OCI-LY1 (cell line): Measurements from ENCODE around the gene DENND6A.

Experiments
- H2AFZ ChIP-seq: fragments of 200-600 bp; sonication (generic), shearing (Covaris generic); 2 replicates; pipeline ENCODE4 v1.6.0; 2014; ENCODE audit warnings: antibody characterized with exemption, mild to moderate bottlenecking, low read length
- H3F3A ChIP-seq: fragments of 200-600 bp; sonication (generic), shearing (Covaris generic); 2 replicates; pipeline ENCODE4 v1.6.0; 2014; ENCODE audit warnings: mild to moderate bottlenecking, antibody characterized with exemption, low read length, moderate library complexity; ENCODE audit not compliant: insufficient read depth
- H3K27ac ChIP-seq: fragments of 200-600 bp; sonication (generic); 2 replicates; pipeline ENCODE4 v1.5.1; 2014; ENCODE audit warnings: low read length, mixed run types, mild to moderate bottlenecking, low read depth; ENCODE audit not compliant: poor library complexity, severe bottlenecking
- H3K27me3 ChIP-seq: fragments of 200-600 bp; sonication (generic); 2 replicates; pipeline ENCODE4 v1.6.0; 2014; ENCODE audit warnings: antibody characterized with exemption, mild to moderate bottlenecking, low read length, moderate library complexity; ENCODE audit not compliant: insufficient read depth
- H3K36me3 ChIP-seq: fragments of 200-600 bp; sonication (generic); 2 replicates; pipeline ENCODE4 v1.6.1; 2014; ENCODE audit warnings: mild to moderate bottlenecking, antibody characterized with exemption, low read length, moderate library complexity, mixed read lengths; ENCODE audit not compliant: insufficient read depth
- H3K4me1 ChIP-seq: fragments of 200-600 bp; sonication (generic); 2 replicates; pipeline ENCODE4 v1.5.1; 2014; ENCODE audit warnings: mild to moderate bottlenecking, low read length, moderate library complexity; ENCODE audit not compliant: insufficient read depth, severe bottlenecking
- H3K4me2 ChIP-seq: fragments of 200-600 bp; sonication (generic), shearing (Covaris generic); 2 replicates; pipeline ENCODE4 v1.6.1; 2014; ENCODE audit warnings: low read length
- H3K4me3 ChIP-seq: fragments of 200-600 bp; sonication (generic); 2 replicates; pipeline ENCODE4 v1.5.1; 2014; ENCODE audit warnings: low read length, low read depth, mild to moderate bottlenecking, mixed read lengths; ENCODE audit not compliant: poor library complexity, severe bottlenecking
- H3K79me2 ChIP-seq: fragments of 200-600 bp; shearing (Covaris generic); 2 replicates; pipeline ENCODE4 v1.6.1; 2016; ENCODE audit warnings: mixed run types, low read length, mixed read lengths; ENCODE audit not compliant: insufficient read depth
- H3K9ac ChIP-seq: fragments of 200-600 bp; sonication (generic), shearing (Covaris generic); 2 replicates; pipeline ENCODE4 v1.6.1; 2014; ENCODE audit warnings: mild to moderate bottlenecking, low read length, mixed read lengths
- H3K9me2 ChIP-seq: fragments of 200-600 bp; sonication (generic), shearing (Covaris generic); 2 replicates; pipeline ENCODE4 v1.6.1; 2014; ENCODE audit warnings: low read depth, mild to moderate bottlenecking, low read length, mixed read lengths
- H3K9me3 ChIP-seq: fragments of 200-600 bp; shearing (Covaris generic); 2 replicates; pipeline ENCODE4 v1.6.1; 2014; ENCODE audit warnings: low read length, mixed read lengths
- H4K20me1 ChIP-seq: fragments of 200-600 bp; sonication (generic), shearing (Covaris generic); 2 replicates; pipeline ENCODE4 v1.6.0; 2016; ENCODE audit warnings: mild to moderate bottlenecking, low read length; ENCODE audit not compliant: insufficient read depth
- EZH2 ChIP-seq: fragments of 200-600 bp; sonication (generic), shearing (Covaris generic); IDR thresholded peaks from 2 replicates; pipeline ENCODE4 v1.8.0; 2017; ENCODE audit warnings: borderline replicate concordance, mixed run types, mild to moderate bottlenecking, antibody characterized with exemption, low read length, moderate library complexity, mixed read lengths
- TF ChIP-seq, protein P1 (sequence below): fragments of 200-600 bp; sonication (generic), shearing (Covaris generic); IDR thresholded peaks from 2 replicates; pipeline ENCODE4 v1.5.1; 2017; ENCODE audit warnings: mild to moderate bottlenecking, antibody characterized with exemption, low read length, moderate library complexity, mixed read lengths

Gene DENND6A

DNA sequence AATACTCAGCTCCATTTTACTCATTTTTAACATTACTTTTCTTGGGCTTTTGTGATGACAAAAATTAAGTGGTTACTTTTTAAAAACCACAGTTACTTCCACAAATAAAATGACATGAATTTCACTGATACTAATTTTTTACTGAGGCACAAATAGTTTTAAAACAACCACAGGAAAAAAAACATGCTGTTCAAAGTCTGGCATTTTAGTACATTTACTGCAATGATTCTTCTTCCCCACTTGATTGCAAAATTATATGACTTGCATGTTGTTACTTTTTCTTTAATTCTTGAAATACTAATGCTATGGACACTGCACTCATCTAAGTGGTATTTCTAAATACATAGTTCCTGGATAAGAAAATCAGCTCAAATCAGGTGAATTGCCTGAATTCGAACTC lies 38.4 kb upstream of the DENND6A start:
- H3K9me3 ChIP-seq, result no peaks in the 10 kb centered on the region
- H3K4me2 ChIP-seq, result no peak overlapping the region
- H4K20me1 ChIP-seq, result no peaks in the 10 kb centered on the region
- H3F3A ChIP-seq, result no peaks in the 10 kb centered on the region
- no peak overlapping the region for H3K4me3 ChIP-seq
- H3K4me1 ChIP-seq, result no peaks in the 10 kb centered on the region
- H2AFZ ChIP-seq, result no peak overlapping the region
- no peak overlapping the region for H3K27ac ChIP-seq
- H3K9me2 ChIP-seq, result no peaks in the 10 kb centered on the region
- H3K79me2 ChIP-seq, result no peaks in the 10 kb centered on the region
- no peaks in the 10 kb centered on the region for H3K36me3 ChIP-seq
- TF ChIP-seq, protein P1, sequence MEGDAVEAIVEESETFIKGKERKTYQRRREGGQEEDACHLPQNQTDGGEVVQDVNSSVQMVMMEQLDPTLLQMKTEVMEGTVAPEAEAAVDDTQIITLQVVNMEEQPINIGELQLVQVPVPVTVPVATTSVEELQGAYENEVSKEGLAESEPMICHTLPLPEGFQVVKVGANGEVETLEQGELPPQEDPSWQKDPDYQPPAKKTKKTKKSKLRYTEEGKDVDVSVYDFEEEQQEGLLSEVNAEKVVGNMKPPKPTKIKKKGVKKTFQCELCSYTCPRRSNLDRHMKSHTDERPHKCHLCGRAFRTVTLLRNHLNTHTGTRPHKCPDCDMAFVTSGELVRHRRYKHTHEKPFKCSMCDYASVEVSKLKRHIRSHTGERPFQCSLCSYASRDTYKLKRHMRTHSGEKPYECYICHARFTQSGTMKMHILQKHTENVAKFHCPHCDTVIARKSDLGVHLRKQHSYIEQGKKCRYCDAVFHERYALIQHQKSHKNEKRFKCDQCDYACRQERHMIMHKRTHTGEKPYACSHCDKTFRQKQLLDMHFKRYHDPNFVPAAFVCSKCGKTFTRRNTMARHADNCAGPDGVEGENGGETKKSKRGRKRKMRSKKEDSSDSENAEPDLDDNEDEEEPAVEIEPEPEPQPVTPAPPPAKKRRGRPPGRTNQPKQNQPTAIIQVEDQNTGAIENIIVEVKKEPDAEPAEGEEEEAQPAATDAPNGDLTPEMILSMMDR, result no peak
- no peak for TF ChIP-seq EZH2
- no peaks in the 10 kb centered on the region for H3K27me3 ChIP-seq
- no peak overlapping the region for H3K9ac ChIP-seq

DNA sequence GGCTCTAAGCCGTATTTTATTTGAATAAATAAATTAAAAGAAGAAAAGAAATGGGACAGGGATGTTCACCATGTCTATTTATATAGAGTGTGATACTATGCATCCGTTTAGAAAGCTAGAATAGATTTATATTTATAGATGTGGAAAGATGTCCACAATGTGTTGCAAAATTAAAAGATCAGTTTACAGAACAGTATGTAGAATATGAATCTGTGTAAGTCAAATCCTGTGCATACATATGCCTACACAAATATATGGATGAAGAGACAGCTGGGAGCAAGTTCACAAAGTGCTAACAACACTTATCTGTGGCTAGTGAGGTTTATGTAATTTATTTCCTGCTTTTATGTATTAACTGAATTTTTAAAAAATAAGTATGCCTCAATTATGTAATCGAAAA lies 37.8 kb upstream of the DENND6A start:
- no peak for TF ChIP-seq EZH2
- TF ChIP-seq, protein P1, result no peak
- no peak overlapping the region for H2AFZ ChIP-seq
- H3K4me2 ChIP-seq, result no peak overlapping the region
- H4K20me1 ChIP-seq, result no peaks in the 10 kb centered on the region
- H3K4me1 ChIP-seq, result no peaks in the 10 kb centered on the region
- H3K27ac ChIP-seq, result no peak overlapping the region
- no peaks in the 10 kb centered on the region for H3K9me3 ChIP-seq
- H3K9ac ChIP-seq, result no peak overlapping the region
- H3K4me3 ChIP-seq, result no peak overlapping the region
- no peaks in the 10 kb centered on the region for H3K36me3 ChIP-seq
- H3K79me2 ChIP-seq, result no peaks in the 10 kb centered on the region
- no peaks in the 10 kb centered on the region for H3F3A ChIP-seq
- no peaks in the 10 kb centered on the region for H3K9me2 ChIP-seq
- H3K27me3 ChIP-seq, result no peaks in the 10 kb centered on the region

DNA sequence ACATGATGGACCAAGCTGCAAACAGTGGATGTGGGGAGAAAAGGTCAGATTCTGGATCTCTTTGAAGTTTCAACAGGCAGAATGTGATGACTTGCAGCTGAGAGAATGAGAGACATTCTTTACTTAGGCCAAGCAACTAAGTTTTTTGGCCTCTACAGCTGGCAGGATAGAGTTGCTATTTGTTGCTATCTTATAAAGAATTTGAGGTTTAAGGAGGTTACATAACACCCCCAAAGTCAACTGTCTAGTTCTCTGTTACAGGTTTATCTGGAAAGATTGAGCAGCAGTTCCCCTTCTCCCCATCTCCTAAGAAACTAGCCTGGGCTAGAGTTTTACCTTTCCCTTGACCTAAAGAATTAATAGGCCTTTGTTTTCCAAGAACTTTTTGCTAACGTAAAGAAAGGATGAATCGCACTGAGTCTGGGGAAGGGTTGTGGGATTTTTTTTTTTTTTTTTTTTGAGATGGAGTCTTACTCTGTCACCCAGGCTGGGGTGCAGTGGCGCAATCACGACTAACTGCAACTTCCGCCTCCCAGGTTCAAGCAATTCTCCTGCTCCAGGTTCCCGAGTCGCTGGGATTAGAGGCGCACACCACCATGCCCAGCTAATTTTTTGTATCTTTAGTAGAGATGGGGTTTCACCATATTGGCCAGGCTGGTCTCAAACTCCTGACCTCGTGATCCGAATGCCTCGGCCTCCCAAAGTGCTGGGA lies 36.6 kb upstream of the DENND6A start:
- Histone ChIP-seq H3K4me2 (no peak overlapping the region), H3K4me1 (no peaks in the 10 kb centered on the region), H3K4me3 (no peak overlapping the region), H3K9me3 (no peaks in the 10 kb centered on the region), H3K27me3 (no peaks in the 10 kb centered on the region), H3K9ac (no peak overlapping the region), H3K79me2 (no peaks in the 10 kb centered on the region), H3K9me2 (no peaks in the 10 kb centered on the region), H2AFZ (no peak overlapping the region), H3K36me3 (no peaks in the 10 kb centered on the region), H3F3A (no peaks in the 10 kb centered on the region), H3K27ac (no peak overlapping the region), H4K20me1 (no peaks in the 10 kb centered on the region)
- TF ChIP-seq EZH2, result no peak
- TF ChIP-seq, protein P1, result no peak
